IPS-20b (cell line): ENCODE results near the gene ANKRD53.
"Not testable (repeated sequence)": the region's sequence is repeated elsewhere in the genome, so short reads cannot be mapped to it uniquely, and the experiment has no call there.

ENCODE experiments used
- H3K27ac ChIP-seq: one replicate; pipeline ENCODE4 v1.5.1; 2013; ENCODE audit warnings: low read length
- H3K27me3 ChIP-seq: 2 replicates; pipeline ENCODE4 v1.6.1; 2013; ENCODE audit warnings: mild to moderate bottlenecking, low read length, inconsistent platforms; ENCODE audit not compliant: insufficient read depth
- H3K36me3 ChIP-seq: 2 replicates; pipeline ENCODE4 v1.6.1; 2013; ENCODE audit warnings: low read depth, mild to moderate bottlenecking, inconsistent platforms, low read length, moderate library complexity; ENCODE audit not compliant: insufficient read depth
- H3K4me1 ChIP-seq: 2 replicates; pipeline ENCODE4 v1.6.1; 2013; ENCODE audit warnings: mild to moderate bottlenecking, control low read depth, inconsistent platforms, low read length, moderate library complexity; ENCODE audit not compliant: insufficient read depth
- H3K4me3 ChIP-seq: 2 replicates; pipeline ENCODE4 v1.5.1; 2013; ENCODE audit warnings: mild to moderate bottlenecking, low read length, inconsistent platforms
- H3K9ac ChIP-seq: 2 replicates; pipeline ENCODE4 v1.6.1; 2013; ENCODE audit warnings: low read depth, mild to moderate bottlenecking, inconsistent platforms, low read length, moderate library complexity
- H3K9me3 ChIP-seq: 2 replicates; pipeline ENCODE4 v1.6.1; 2013; ENCODE audit warnings: mild to moderate bottlenecking, low read depth, low read length, inconsistent platforms; ENCODE audit not compliant: insufficient read depth

ANKRD53 gene

DNA sequence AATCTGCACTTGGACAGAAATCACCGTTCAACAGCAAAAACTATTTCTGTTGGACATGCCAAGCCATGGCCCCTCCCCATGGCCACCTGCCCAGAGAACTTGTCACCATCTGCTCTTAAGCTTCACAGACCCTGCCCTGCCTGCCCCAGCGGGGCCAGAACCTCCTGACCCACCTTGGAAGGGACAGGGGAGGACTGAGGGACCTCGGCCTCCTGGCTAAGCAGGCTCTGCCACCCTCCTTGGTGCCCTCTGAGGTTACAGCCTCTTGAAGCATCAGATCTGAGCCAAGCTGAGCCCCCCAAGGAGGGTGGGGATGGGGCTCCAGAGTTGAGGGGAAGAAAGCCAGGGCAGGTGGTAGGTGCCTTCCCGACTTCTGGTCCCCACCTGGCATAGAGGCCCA lies 9.7 kb downstream of the ANKRD53 start:
- Histone ChIP-seq H3K4me1 (no peaks in the 10 kb centered on the region), H3K36me3 (peaks cover 31% of the 10 kb centered on the region), H3K4me3 (no peak overlapping the region), H3K27me3 (no peaks in the 10 kb centered on the region), H3K27ac (no peak overlapping the region), H3K9ac (no peak overlapping the region), H3K9me3 (no peaks in the 10 kb centered on the region)

DNA sequence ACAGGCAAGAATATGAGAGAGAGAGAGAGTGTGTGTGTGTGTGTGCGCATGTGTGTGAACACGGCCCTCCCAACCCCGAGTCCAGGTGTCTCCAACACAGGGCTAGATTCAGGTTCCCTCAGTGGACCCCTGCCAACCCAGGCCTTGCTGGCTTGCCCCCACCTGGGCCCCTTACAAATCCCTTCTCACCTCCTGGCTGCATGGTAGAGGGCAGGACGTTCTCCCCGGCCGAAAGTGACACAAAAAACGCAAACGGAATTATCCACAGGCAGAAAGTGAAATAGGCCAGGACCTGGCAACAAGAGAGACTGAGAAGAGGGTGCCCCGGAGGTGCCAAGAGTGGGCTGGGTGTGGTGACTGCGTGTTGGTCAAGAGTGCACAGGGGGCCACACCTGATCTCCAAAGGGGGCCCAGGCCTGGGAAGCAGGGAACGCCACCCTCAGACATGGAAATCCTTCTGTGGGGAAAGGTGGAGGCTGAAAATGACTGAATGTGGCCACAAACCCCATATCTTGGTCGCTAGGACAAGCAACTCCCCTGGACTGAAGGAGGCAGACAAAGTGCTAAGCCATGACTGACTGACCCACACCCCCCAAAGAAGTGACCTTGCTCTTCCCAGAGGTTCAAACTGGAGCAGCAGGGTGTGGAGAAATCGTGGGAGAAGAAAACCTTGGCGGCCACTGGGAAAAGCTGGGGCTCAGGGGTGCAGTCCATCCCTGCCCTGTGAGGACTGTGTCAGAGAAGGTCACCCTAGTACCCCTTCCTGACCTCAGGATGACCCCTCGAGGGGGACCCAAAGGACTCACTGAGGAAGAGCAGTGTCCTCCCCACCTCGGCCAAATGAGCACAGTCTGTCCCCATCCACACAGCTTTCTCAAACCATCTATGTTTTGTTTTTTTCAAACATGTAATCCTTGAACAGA lies 10.6 kb downstream of the ANKRD53 start:
- H3K4me3 ChIP-seq, result no peak overlapping the region

DNA sequence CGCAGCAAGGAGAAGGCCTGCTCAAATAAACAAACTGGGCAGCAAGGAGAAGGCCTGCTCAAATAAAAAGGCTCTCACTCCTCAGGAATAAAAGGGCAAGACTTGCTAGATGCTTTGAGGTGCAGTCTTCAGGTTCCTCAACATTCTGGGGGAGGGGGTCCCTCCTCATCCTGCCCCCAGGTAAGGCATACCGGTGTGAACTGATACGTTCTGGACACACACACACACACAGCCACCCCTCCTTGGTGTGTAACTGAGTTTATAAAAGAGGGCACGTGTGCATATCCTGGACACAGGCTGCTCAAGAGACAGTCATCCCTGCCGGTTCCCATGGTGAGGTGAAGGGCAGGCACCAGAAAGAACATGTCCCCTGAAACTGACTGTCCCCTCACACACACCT lies 11.8 kb downstream of the ANKRD53 start:
- peaks cover 6% of the 10 kb centered on the region; the same call in 1 of the 2 replicates for H3K4me1 ChIP-seq
- no peak overlapping the region for H3K9ac ChIP-seq
- no peak overlapping the region for H3K4me3 ChIP-seq
- H3K9me3 ChIP-seq, result no peaks in the 10 kb centered on the region
- H3K36me3 ChIP-seq, result peaks cover 31% of the 10 kb centered on the region
- no peaks in the 10 kb centered on the region for H3K27me3 ChIP-seq
- no peak overlapping the region for H3K27ac ChIP-seq

More for the DNA sequence above, 10.6 kb downstream of the ANKRD53 start:
- Histone ChIP-seq H3K36me3 (peaks cover 31% of the 10 kb centered on the region), H3K4me1 (peaks cover 5% of the 10 kb centered on the region; the same call in 1 of the 2 replicates), H3K9me3 (no peaks in the 10 kb centered on the region), H3K27me3 (no peaks in the 10 kb centered on the region), H3K9ac (no peak overlapping the region), H3K27ac (no peak overlapping the region)

DNA sequence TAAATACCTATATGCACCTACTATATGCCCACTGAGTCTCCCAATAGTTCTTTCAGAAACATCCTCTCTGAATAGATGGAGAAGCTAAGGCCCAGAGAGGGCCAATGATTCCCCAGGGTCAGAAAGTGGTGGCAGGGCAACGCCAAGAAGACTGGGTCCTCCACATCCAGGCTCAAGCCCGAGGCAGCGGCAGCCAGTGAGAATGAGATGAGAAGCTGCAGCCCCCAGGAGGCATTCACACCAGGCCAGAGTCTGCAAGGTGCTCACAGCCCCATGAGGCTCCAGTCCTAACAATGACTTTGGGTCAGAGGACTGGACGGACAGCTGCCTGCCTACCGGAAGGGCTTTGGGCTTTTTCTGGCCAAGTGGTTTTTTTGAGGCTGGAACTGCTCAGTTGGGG lies 12.7 kb downstream of the ANKRD53 start:
- Histone ChIP-seq H3K36me3 (peaks cover 31% of the 10 kb centered on the region), H3K4me3 (no peak overlapping the region), H3K27me3 (no peaks in the 10 kb centered on the region; the same call in 1 of the 2 replicates), H3K4me1 (peaks cover 6% of the 10 kb centered on the region; the same call in 1 of the 2 replicates), H3K27ac (no peak overlapping the region), H3K9ac (no peak overlapping the region), H3K9me3 (no peaks in the 10 kb centered on the region)

DNA sequence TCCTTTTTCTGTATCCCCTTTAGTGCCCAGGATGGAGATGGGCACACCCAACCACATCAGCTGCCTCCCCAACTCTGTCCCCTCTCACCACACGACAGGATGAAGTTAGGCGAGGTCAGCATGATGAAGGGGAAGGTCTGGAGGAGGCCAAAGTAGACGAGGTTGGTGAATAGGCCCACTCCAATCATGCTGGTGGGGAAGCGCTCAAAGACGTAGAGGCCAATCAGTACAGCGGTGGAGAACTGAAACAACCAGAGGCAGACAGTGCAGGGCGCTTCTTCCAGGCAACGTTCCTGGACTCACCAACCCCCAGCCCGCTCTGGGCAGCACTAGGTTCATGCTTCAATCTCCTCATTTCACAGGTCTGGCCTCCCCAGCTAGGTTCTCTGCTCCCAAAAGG lies 13.3 kb downstream of the ANKRD53 start:
- H3K36me3 ChIP-seq, result peaks cover 31% of the 10 kb centered on the region
- no peak overlapping the region for H3K4me3 ChIP-seq
- H3K4me1 ChIP-seq, result peaks cover 6% of the 10 kb centered on the region; the same call in 1 of the 2 replicates
- no peaks in the 10 kb centered on the region for H3K9me3 ChIP-seq
- H3K9ac ChIP-seq, result no peak overlapping the region
- no peak overlapping the region for H3K27ac ChIP-seq
- H3K27me3 ChIP-seq, result no peaks in the 10 kb centered on the region; the same call in 1 of the 2 replicates

DNA sequence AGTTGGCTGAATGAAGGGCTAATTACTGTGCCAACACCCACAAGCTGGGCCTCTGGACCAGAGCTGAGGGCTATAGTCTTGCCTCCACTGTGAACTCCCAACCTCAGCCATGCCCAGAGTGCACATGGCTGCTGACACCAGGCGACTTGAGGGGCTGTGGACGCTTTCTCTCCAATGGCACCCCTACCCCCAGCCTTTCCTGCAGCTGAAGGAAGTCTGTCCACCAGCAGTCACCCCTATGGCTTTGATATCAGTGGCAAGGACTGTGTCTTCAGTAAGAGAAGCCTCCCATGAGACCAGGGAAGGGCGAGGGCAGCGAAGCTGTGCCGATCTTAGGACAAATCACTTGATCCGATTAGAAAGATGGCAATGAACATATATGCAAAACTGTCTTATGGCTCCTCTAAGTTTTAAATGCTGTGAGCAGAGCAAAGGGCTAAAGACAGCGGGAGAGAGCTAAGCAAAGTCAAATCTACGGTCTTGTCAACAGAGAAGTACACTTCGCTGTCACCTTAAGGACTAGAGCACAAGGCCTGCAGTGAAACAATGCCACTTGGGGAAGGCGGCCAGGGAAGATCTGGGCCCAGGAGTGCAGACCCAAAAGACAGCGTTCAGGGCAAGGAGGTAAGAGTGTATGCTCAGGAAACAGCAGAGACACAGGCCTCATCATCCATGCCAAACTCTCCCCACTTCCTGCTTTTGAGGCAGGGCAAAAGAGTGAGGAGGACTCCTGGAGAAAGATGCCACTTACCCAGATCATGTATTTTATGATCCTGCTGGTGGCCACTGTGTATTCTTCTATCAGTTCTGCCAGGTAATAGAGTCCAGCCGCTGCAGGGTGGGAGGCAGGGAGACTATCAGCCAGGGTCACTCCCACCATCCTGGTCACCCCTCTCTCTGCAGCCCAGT lies 14.8 kb downstream of the ANKRD53 start:
- Histone ChIP-seq H3K27ac (no peak overlapping the region), H3K9ac (peak overlapping the region; percentile 73; the same call in 1 of the 2 replicates), H3K36me3 (peaks cover 19% of the 10 kb centered on the region), H3K9me3 (no peaks in the 10 kb centered on the region), H3K4me1 (peaks cover 6% of the 10 kb centered on the region; the same call in 1 of the 2 replicates), H3K4me3 (peak overlapping the region; percentile 81), H3K27me3 (peaks cover 4% of the 10 kb centered on the region; the same call in 1 of the 2 replicates)

DNA sequence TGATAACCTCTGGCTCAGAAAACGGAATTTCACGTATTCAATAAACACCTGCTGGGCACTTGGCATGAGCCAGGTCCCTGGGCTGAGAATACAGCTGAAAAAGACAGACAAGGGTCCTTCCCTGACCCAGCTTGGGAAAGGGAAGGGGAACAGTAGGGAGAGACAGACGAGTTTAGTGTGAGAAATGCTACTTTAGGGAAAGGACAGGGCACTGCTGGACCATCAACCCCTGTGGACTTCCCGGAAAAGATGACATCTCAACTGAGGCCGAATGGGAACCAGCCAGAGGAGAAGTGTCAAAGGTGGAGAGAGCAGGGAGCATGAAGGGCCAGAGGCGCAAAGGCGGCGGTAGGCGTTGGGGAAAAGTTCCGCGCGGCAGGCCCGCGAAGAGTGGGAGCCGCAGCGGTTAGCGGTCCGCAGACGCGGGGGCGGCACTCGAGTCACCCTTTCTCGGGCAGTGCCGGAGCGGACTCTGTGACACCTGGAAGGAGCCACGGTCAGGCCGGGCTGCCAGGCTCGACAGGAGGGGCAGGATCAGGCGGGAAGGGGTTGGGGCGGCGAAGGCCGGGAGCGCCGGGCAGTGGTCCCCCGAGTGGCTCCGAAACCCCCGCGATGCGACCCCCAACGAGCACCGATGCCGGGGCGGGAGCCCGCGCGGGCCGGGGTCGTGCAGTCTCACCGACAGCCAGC lies 15.7 kb downstream of the ANKRD53 start:
- no peak overlapping the region for H3K27ac ChIP-seq
- H3K9me3 ChIP-seq, result no peaks in the 10 kb centered on the region
- peak overlapping the region; percentile 81 for H3K4me3 ChIP-seq
- peaks cover 11% of the 10 kb centered on the region; the same call in 1 of the 2 replicates for H3K36me3 ChIP-seq
- H3K27me3 ChIP-seq, result peaks cover 14% of the 10 kb centered on the region; the same call in 1 of the 2 replicates
- peaks cover 6% of the 10 kb centered on the region; the same call in 1 of the 2 replicates for H3K4me1 ChIP-seq
- H3K9ac ChIP-seq, result peak overlapping the region; percentile 73

DNA sequence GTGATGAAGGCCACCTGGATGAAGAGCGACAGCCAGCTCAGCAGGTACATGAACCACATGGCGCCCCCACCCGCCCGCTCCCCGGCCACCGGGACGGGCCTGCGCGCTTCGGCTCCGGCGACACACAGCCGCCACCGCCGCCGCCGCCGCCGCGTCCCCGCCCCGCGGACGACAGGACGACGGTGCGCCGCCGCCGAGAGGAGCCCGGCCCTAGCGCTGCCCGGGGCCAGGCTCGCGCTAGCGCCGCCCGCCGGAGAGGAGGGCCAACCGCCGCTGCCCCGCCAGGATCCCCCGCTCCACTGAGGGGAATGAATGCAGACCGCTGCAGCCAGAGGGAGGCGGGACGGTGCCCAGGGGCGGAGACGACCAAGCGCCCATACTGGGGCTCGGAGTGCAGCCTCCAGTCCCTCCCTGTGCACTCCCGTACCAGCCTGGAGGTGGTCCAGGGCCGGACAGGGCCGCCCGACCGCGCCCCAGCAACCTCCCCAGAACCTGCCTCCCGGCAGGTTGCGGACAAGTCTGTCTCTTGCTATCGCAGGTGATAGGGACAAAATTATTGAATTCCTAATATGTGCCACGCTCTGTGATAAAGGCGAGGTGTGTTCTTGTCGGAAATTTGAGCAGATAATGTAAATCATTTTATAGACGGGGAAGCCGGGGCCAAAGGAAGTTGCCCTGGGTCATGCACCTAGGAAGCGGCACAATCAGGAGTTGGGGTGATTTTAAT lies 16.4 kb downstream of the ANKRD53 start, which contains the start of gene TEX261:
TSS of gene TEX261 (minus strand) at position 175 of the 727 bp plus-strand sequence. CDS start at position 59, 116 bp downstream.
- H3K27ac ChIP-seq, result no peak within 1 kb of the TSS
- peaks cover 6% of the 10 kb centered on the region; the same call in 1 of the 2 replicates for H3K4me1 ChIP-seq
- H3K4me3 ChIP-seq, result peak within 1 kb of the TSS; percentile 81
- peaks cover 4% of the 10 kb centered on the region; the same call in 1 of the 2 replicates for H3K36me3 ChIP-seq
- peaks cover 20% of the 10 kb centered on the region; the same call in 1 of the 2 replicates for H3K27me3 ChIP-seq
- H3K9me3 ChIP-seq, result no peaks in the 10 kb centered on the region
- peak within 1 kb of the TSS; percentile 73 for H3K9ac ChIP-seq

DNA sequence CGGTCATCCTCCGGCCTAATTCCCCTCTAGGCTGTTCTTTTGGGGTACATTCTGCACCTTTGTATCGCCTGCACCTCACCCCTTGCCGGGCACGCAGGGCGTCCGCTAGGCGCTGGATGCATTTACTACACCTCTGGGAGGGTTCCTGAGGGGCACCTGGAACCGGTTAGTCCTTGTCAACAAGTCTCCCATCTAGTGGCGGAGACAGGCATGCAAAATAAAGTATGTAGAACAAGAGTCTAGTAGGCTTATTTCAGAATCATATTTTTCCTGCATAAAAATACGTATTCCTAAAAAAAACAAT lies 16.9 kb downstream of the ANKRD53 start:
- H3K9me3 ChIP-seq, result no peaks in the 10 kb centered on the region
- no peak overlapping the region for H3K27ac ChIP-seq
- 0 out of 2 replicates have a peak, but pooled peaks cover 3% of the 10 kb centered on the region for H3K36me3 ChIP-seq
- peak overlapping the region; percentile 81 for H3K4me3 ChIP-seq
- peaks cover 6% of the 10 kb centered on the region; the same call in 1 of the 2 replicates for H3K4me1 ChIP-seq
- H3K9ac ChIP-seq, result peak overlapping the region; percentile 43; the same call in 1 of the 2 replicates
- H3K27me3 ChIP-seq, result peaks cover 20% of the 10 kb centered on the region; the same call in 1 of the 2 replicates

DNA sequence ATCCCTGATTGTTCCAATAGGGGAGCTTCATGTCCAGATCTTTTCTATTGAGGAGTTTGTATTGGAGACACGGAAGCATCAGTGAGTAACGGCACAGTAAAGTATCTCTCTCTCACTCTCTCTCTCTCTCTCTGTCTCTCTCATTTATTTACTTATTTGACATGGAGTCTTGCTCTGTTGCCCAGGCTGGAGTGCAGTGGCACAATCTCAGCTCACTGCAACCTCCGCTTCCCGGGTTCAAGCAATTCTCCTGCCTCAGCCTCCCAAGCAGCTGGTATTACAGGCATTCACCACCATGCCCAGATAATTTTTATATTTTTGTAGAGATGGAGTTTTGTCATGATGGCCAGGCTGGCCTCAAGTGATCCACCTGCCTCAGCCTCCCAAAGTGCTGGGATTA lies 20.5 kb downstream of the ANKRD53 start:
- H3K4me3 ChIP-seq, H3K36me3 ChIP-seq, H3K9me3 ChIP-seq, H3K4me1 ChIP-seq, H3K9ac ChIP-seq, H3K27ac ChIP-seq: not testable (repeated sequence)
- H3K27me3 ChIP-seq, result peaks cover 20% of the 10 kb centered on the region; the same call in 1 of the 2 replicates
